Fibroblast of skin of scalp (primary cell): ENCODE results near the gene WNT1.

Source experiments
- DNase-seq: peaks from one replicate; pipeline ENCODE4 v3.0.0-alpha.2; 2013

The WNT1 gene

GRCh38 chr12:49010092-49010668 lies 32.1 kb downstream of the WNT1 start:
- no peak for DNase-seq

DNA sequence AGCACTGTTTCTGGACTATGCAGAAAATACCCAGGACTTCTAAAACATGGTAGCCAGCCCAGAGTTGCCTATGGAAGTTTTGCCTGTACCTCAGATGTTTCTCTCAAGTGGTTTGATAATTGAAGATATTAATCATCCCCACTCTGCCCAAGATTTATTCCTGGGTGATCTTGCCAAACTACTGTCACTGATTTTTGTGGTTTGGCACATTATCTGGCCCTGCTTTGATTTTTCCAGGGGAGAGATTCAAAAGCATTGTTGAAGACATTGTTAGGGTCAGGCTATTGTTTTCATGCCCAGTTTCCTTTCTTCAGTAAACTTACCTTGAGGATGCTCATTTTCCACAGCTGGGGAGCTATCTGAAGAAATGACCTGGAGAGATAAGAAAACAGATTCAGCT lies 34.6 kb downstream of the WNT1 start:
- DNase-seq = no peak

DNA sequence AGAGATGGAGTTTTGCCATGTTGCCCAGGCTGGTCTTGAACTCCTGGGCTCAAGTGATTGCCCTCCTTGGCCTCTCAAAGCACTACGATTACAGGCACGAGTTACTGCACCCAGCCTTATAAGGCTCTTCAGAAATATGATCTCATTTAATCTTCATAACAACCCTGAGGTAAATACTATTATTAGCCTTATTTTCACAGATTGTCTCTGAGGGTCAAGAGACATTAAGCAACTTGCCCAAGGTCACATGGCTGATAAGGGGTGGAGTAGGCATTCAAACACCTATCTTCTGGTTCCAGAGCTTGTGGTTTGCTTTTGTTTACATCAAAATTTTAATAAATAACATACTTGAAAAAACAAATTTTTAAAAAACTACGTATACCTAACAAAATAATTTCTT lies 35.3 kb downstream of the WNT1 start:
- no peak for DNase-seq

- DNase-seq = peak; percentile 44
Measured at GRCh38 chr12:49014547-49014946, 36.4 kb downstream of the WNT1 start.

- DNase-seq = no peak
Measured at GRCh38 chr12:49015196-49015595, 37.1 kb downstream of the WNT1 start.

DNA sequence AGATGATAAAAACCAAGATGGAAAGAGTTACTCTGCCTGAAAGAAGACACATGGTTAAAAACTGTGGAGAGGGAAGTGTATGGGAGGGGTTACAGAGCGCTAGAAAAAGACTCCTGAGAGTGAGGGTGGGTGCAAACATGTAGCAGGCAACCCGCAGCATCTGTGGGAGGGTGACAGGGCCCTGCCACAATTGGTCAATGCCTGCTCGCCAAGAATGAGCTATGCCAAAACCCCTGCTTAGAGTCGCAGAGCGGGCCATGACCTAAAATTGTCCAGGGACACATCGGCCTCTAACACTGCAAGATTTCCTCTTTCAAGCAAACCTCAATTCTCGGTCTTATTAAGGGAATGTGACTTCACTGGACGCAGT lies 39.8 kb downstream of the WNT1 start:
- DNase-seq = peak; percentile 53

GRCh38 chr12:49018261-49019119 lies 40.4 kb downstream of the WNT1 start, which contains the start of gene PRKAG1:
PRKAG1 (minus strand) TSS chr12:49018776; CDS start chr12:49018740, 36 bp downstream.
- peak; percentile 98 for DNase-seq

GRCh38 chr12:49019120-49019430 lies 41.0 kb downstream of the WNT1 start:
- peak; percentile 20 for DNase-seq

DNA sequence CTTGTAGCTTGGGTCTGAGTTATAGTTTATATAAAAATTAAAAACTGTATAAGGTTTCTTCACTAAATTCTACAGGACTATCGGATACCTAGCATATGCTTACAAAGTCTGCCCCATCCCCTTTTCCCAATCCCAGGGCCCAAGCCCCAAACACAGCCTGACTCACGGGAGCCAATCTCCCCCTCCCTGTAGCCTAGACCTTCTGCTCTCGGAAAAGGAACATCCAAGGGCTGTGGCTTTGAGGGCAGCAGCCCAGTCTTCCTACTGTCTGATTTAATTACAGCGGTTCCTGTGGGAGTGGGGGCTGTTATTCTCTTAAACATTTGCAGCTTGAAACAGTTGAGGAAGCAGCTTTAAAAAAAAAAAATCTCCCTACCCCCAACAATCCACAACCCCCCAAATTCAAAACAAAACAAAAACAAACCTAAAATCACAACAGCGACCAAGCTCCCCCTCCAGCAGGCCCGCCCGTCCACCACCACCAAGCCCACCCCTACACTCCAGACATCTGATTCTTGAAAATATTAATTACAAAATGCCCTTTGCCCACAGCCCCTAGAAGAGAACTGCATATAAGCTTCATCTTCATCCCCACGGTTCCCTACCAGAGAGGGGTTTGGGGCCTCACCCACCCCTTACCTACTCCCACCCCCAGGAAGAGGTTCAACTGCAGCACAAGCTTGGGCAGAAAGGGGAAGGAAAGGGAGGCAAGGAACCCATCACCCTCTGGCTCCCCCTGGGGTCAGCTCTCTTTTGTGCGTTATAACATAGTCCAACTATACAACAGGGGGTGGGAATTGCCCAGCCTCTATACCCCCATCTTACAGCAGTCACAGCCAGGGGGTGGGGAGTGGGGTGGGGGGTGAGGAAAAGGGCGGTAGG lies 41.6 kb downstream of the WNT1 start:
- peak; percentile 58 for DNase-seq

DNA sequence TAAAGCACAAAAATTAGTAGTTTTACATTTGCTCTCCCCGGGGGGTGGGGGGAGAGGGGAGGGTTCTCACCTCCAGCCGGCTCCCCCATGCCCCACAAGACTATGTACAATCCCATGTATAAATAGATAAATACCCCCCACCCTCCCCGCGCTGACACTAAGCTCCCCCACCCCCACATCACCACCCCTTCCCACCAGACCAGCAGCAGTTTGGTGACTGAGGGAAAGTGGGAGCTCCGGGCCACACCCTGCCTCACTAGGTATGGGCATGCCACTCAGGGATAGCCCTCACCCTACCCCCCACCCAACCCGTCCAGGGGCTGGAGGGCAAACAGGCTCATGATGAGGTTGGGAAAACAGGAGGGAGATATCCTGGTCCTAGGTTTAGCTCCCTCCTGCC lies 42.3 kb downstream of the WNT1 start:
- no peak for DNase-seq

DNA sequence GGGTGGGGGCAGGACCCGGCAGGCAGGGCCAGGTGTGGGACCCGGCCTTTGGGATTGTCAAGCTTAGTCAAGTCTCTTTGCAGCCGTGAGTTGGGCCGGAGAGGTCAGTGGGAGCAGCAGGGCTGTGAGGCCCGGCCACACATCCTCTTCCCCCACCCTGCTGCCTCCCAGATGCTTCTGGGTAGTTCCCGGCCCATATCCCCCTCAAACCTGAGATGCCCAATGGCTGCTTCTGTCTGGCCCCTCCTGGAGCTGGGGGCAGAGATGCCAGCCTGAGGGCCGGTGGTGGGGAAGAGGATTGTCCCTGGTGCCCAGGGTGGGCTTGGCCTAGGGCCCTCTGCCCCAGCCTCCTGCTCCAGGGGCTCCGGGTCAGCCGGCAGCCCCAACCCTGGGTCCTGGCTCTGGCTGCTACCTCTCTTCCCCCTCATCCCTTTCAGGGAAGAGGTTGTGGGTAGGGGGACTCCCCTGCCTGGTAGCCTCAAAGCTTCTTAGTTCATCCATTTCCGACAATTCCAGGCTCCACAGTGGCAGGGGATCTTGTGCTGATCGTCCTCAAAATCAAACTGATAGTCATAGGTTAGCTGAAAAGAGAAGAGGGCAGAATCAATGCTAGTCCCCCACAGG lies 43.3 kb downstream of the WNT1 start:
- no peak for DNase-seq

- DNase-seq = no peak
Measured at GRCh38 chr12:49022558-49023178, 44.5 kb downstream of the WNT1 start.

- DNase-seq = no peak
Measured at GRCh38 chr12:49023812-49024211, 45.7 kb downstream of the WNT1 start.

- DNase-seq = no peak
Measured at GRCh38 chr12:49024543-49024942, 46.4 kb downstream of the WNT1 start.

- no peak for DNase-seq
Measured at GRCh38 chr12:49025463-49025862, 47.3 kb downstream of the WNT1 start.

DNA sequence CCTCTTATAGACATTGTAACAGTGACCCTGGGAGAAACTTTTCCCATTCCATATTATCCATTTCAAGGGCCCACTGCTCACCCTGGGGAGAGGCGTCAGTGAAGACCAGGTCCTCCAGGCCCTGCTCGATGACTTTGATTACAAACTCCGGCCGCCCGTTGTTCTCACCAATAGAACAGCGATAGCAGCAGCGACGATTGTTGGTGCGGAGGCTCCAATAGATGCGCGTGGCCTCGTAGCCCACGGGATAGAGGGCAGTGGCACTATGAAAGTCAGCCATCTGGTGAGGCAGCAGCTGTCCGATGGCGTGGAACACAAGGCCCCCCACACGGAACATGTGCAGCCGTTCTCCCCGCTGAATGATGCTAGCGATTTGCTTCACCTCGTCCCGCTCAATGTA lies 48.0 kb downstream of the WNT1 start:
- DNase-seq = no peak

- no peak for DNase-seq
Measured at GRCh38 chr12:49026678-49027480, 48.8 kb downstream of the WNT1 start.

DNA sequence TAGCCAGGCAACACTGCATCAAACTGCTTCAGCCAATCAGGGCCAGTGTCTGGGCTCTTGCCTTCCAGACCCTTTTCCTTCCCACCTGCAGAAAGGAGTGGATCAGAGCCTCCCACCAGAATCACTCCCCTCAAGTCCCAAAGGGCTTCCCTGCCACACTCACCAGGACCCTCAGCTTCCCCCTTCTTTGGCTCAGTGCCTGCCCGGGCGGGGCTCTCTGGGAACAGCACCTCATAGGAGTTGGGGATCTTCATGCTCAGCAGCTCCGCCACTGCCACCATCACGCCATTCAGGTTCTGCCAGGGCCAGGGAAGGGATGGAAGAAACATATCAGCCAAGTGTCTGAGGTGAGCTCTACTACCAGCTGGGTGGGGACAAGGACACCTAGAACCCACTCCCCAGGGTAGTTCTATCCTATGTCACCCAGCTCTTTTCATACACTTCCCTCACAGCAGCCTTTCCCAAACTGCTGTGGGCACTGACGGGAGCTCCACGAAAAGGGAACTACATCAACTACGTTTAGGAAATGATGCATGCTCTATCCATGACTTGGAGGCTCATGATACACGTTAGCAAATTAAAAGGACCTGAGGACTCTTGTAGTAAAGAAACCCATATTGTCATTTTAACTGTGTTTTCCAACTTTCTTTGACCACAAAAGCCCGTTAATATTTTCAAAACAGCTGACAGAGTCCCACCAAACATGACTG lies 49.9 kb downstream of the WNT1 start:
- DNase-seq = no peak

GRCh38 chr12:49028666-49029275 lies 50.6 kb downstream of the WNT1 start:
- DNase-seq = no peak

- no peak for DNase-seq
Measured at GRCh38 chr12:49030119-49030518, 52.0 kb downstream of the WNT1 start.
